ENCODE data around the gene CACNA2D3.

DNA sequence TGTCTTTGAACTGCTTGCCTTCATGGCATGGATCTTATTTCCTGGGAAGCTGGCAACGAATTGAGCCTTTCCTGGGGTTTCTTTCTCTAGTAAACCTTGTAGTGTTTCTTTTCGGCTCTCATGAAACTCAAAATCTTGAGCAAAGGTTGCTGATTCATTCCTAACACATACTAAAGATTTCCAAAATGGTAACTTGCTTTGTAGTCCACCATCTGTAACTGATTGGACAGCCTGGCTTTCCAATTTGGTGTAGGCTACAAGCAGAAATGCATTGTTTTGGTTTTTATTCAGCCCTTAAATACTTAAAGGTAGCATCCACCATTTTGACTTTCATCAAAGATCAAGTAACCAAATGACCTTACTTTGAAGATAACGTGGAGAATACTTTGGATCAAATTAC lies 767.4 kb downstream of the CACNA2D3 start:
- TF ChIP-seq, protein P1, sequence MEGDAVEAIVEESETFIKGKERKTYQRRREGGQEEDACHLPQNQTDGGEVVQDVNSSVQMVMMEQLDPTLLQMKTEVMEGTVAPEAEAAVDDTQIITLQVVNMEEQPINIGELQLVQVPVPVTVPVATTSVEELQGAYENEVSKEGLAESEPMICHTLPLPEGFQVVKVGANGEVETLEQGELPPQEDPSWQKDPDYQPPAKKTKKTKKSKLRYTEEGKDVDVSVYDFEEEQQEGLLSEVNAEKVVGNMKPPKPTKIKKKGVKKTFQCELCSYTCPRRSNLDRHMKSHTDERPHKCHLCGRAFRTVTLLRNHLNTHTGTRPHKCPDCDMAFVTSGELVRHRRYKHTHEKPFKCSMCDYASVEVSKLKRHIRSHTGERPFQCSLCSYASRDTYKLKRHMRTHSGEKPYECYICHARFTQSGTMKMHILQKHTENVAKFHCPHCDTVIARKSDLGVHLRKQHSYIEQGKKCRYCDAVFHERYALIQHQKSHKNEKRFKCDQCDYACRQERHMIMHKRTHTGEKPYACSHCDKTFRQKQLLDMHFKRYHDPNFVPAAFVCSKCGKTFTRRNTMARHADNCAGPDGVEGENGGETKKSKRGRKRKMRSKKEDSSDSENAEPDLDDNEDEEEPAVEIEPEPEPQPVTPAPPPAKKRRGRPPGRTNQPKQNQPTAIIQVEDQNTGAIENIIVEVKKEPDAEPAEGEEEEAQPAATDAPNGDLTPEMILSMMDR (IDR thresholded peaks at IDR 0.05; ENCODE audit: insufficient read depth, low read length, poor library complexity, severe bottlenecking), result no peak
- no peak for TF ChIP-seq EZH2phosphoT487 (conservative IDR thresholded peaks at IDR 0.05; ENCODE audit: low read length)

Data from SU-DHL-6 (cell line).